GM19397 (cell line): ENCODE data around the gene PLXNC1.

ENCODE experiments used
- ATAC-seq: cut with Tn5 transposase; IDR thresholded peaks from one replicate; pipeline ENCODE4 v1.9.1; 2021; ENCODE audit warnings: mild to moderate bottlenecking, moderate library complexity; ENCODE audit not compliant: unreplicated experiment

PLXNC1 gene

GRCh38 chr12:94147991-94148738 is at the start of gene PLXNC1:
TSS of gene PLXNC1 (plus strand) at chr12:94148577. CDS start at chr12:94148972, 395 bp downstream.
- ATAC-seq: peak; percentile 41

GRCh38 chr12:94099191-94099590 is 49.2 kb upstream of the PLXNC1 start:
- no peak for ATAC-seq

GRCh38 chr12:94099632-94100031 is 48.7 kb upstream of the PLXNC1 start:
- ATAC-seq: no peak

GRCh38 chr12:94100211-94100627 is 48.2 kb upstream of the PLXNC1 start:
- ATAC-seq: no peak

GRCh38 chr12:94100990-94101737 is 47.2 kb upstream of the PLXNC1 start:
- peak; percentile 64 for ATAC-seq

GRCh38 chr12:94101738-94102660 is 46.4 kb upstream of the PLXNC1 start:
- ATAC-seq: peak; percentile 81

GRCh38 chr12:94103986-94104385 is 44.4 kb upstream of the PLXNC1 start:
- no peak for ATAC-seq

GRCh38 chr12:94107910-94108309 is 40.5 kb upstream of the PLXNC1 start:
- no peak for ATAC-seq

GRCh38 chr12:94109160-94109559 is 39.2 kb upstream of the PLXNC1 start:
- ATAC-seq: no peak

- no peak for ATAC-seq
Observed at GRCh38 chr12:94110258-94110657, 38.1 kb upstream of the PLXNC1 start.

- no peak for ATAC-seq
Observed at GRCh38 chr12:94111302-94111701, 37.1 kb upstream of the PLXNC1 start.

- ATAC-seq: no peak
Observed at GRCh38 chr12:94112121-94112520, 36.3 kb upstream of the PLXNC1 start.

- ATAC-seq: no peak
Observed at GRCh38 chr12:94114166-94114565, 34.2 kb upstream of the PLXNC1 start.

GRCh38 chr12:94116191-94116590 is 32.2 kb upstream of the PLXNC1 start:
- ATAC-seq: no peak

GRCh38 chr12:94121886-94122285 is 26.5 kb upstream of the PLXNC1 start:
- no peak for ATAC-seq

- ATAC-seq: no peak
Observed at GRCh38 chr12:94122591-94122990, 25.8 kb upstream of the PLXNC1 start.

- ATAC-seq: no peak
Observed at GRCh38 chr12:94123127-94123526, 25.2 kb upstream of the PLXNC1 start.

GRCh38 chr12:94126067-94126466 is 22.3 kb upstream of the PLXNC1 start:
- ATAC-seq: no peak

- ATAC-seq: no peak
Observed at GRCh38 chr12:94127239-94128131, 20.9 kb upstream of the PLXNC1 start.

GRCh38 chr12:94128280-94128679 is 20.1 kb upstream of the PLXNC1 start:
- ATAC-seq: no peak
